GM19035 (cell line): ENCODE measurements around the gene GOLGA8K.
"Not testable (repeated sequence)": the region's sequence is repeated elsewhere in the genome, so short reads cannot be mapped to it uniquely, and the experiment has no call there.

Experiments used
- ATAC-seq: cut with Tn5 transposase; IDR thresholded peaks from one replicate; pipeline ENCODE4 v1.9.1; 2021; ENCODE audit not compliant: unreplicated experiment

The GOLGA8K gene

GRCh38 chr15:32403192-32403591 is at the start of gene GOLGA8K:
TSS of gene GOLGA8K (minus strand) at chr15:32403292. CDS start at chr15:32403194, 98 bp downstream.
- ATAC-seq = not testable (repeated sequence)

GRCh38 chr15:32440445-32440977 is 37.4 kb upstream of the GOLGA8K start:
- not testable (repeated sequence) for ATAC-seq

GRCh38 chr15:32434102-32434963 is 31.2 kb upstream of the GOLGA8K start:
- not testable (repeated sequence) for ATAC-seq

- not testable (repeated sequence) for ATAC-seq
These were observed 24.5 kb upstream of the GOLGA8K start for GRCh38 chr15:32427635-32428034.

- not testable (repeated sequence) for ATAC-seq
These were observed 23.4 kb upstream of the GOLGA8K start for GRCh38 chr15:32426511-32426910.

GRCh38 chr15:32407903-32408302 is 4.8 kb upstream of the GOLGA8K start:
- ATAC-seq = not testable (repeated sequence)

GRCh38 chr15:32396522-32396921 is 6.6 kb downstream of the GOLGA8K start:
- not testable (repeated sequence) for ATAC-seq

- ATAC-seq = not testable (repeated sequence)
These were observed 8.3 kb downstream of the GOLGA8K start for GRCh38 chr15:32394745-32395144.

- ATAC-seq = not testable (repeated sequence)
These were observed 14.9 kb downstream of the GOLGA8K start for GRCh38 chr15:32388050-32388648.

- not testable (repeated sequence) for ATAC-seq
These were observed 17.1 kb downstream of the GOLGA8K start for GRCh38 chr15:32385823-32386495.

- not testable (repeated sequence) for ATAC-seq
These were observed 28.9 kb downstream of the GOLGA8K start for GRCh38 chr15:32374185-32374584.

GRCh38 chr15:32373707-32374106 is 29.4 kb downstream of the GOLGA8K start:
- not testable (repeated sequence) for ATAC-seq

- ATAC-seq = not testable (repeated sequence)
These were observed 31.0 kb downstream of the GOLGA8K start for GRCh38 chr15:32372075-32372474.

GRCh38 chr15:32370526-32370925 is 32.6 kb downstream of the GOLGA8K start:
- not testable (repeated sequence) for ATAC-seq

- not testable (repeated sequence) for ATAC-seq
These were observed 33.0 kb downstream of the GOLGA8K start for GRCh38 chr15:32370064-32370463.

GRCh38 chr15:32366492-32366891 is 36.6 kb downstream of the GOLGA8K start:
- ATAC-seq = not testable (repeated sequence)

GRCh38 chr15:32365955-32366354 is 37.1 kb downstream of the GOLGA8K start:
- not testable (repeated sequence) for ATAC-seq

- not testable (repeated sequence) for ATAC-seq
These were observed 38.1 kb downstream of the GOLGA8K start for GRCh38 chr15:32364944-32365343.

- not testable (repeated sequence) for ATAC-seq
These were observed 39.6 kb downstream of the GOLGA8K start for GRCh38 chr15:32363449-32363848.

GRCh38 chr15:32361662-32362061 is 41.4 kb downstream of the GOLGA8K start:
- not testable (repeated sequence) for ATAC-seq

GRCh38 chr15:32358462-32358861 is 44.6 kb downstream of the GOLGA8K start:
- ATAC-seq = not testable (repeated sequence)
